Liver (tissue), 9 donors: Measurements from ENCODE around the gene ZFYVE28. TPM values are rescaled to one million over a fixed set of nuclear protein-coding genes. Genes with fewer than 3 reads are reported as not detected.

Experiments
- DNase-seq: peaks from one replicate; pipeline ENCODE4 v3.0.0-alpha.2; 2017; ENCODE audit warnings: low spot score
- H3K27ac ChIP-seq, 2 donors: one replicate each; pipeline ENCODE4 v1.7.0; 2013; ENCODE audit warnings: inconsistent platforms in 2 of 2, low read length in 2 of 2, control low read depth in 1 of 2, low read depth in 1 of 2, mild to moderate bottlenecking in 1 of 2
- H3K27me3 ChIP-seq, 4 donors: one replicate each; pipeline versions ENCODE4 v1.6.1 to v1.7.0; 2013; ENCODE audit warnings: low read length in 3 of 4, inconsistent platforms in 1 of 4, mild to moderate bottlenecking in 1 of 4, moderate library complexity in 1 of 4; ENCODE audit not compliant: control insufficient read depth in 4 of 4, insufficient read depth in 4 of 4
- H3K36me3 ChIP-seq, 4 donors: one replicate each; pipeline versions ENCODE4 v1.6.1 to v1.7.0; 2013; ENCODE audit warnings: low read length in 3 of 4, mild to moderate bottlenecking in 3 of 4, low read depth in 1 of 4, moderate library complexity in 1 of 4; ENCODE audit not compliant: control insufficient read depth in 4 of 4, insufficient read depth in 3 of 4
- H3K4me1 ChIP-seq, 4 donors: one replicate each; pipeline versions ENCODE4 v1.6.1 to v1.7.0; 2013; ENCODE audit warnings: low read length in 3 of 4, mild to moderate bottlenecking in 3 of 4, moderate library complexity in 1 of 4; ENCODE audit not compliant: control insufficient read depth in 4 of 4, insufficient read depth in 4 of 4
- H3K4me3 ChIP-seq, 3 donors: one replicate each; pipeline versions ENCODE4 v1.6.1 to v1.7.0; 2013; ENCODE audit warnings: low read length in 3 of 3, control low read depth in 1 of 3, low read depth in 1 of 3, mild to moderate bottlenecking in 1 of 3
- H3K9ac ChIP-seq, 2 donors: one replicate each; pipeline ENCODE4 v1.7.0; 2013; ENCODE audit warnings: low read length in 2 of 2, mild to moderate bottlenecking in 2 of 2, moderate library complexity in 2 of 2, control low read depth in 1 of 2, low read depth in 1 of 2
- H3K9me3 ChIP-seq, 4 donors: one replicate each; pipeline versions ENCODE4 v1.6.1 to v1.7.0; 2013; ENCODE audit warnings: low read length in 3 of 4; ENCODE audit not compliant: control insufficient read depth in 4 of 4
- ATF3 ChIP-seq: IDR thresholded peaks from 2 replicates; pipeline ENCODE4 v1.6.1; 2016; ENCODE audit warnings: antibody characterized with exemption
- CTCF ChIP-seq: fragments of 150-350 bp; IDR thresholded peaks from 2 replicates; pipeline ENCODE4 v1.5.1; 2017; ENCODE audit warnings: improper control_type of control experiment, low read depth, low read length; ENCODE audit not compliant: missing input control
- EGR1 ChIP-seq, 2 donors: IDR thresholded peaks; 2 replicates each; pipeline ENCODE4 v1.6.1; 2016 to 2018; ENCODE audit warnings: antibody characterized with exemption in 2 of 2, low read depth in 2 of 2
- FOXA1 ChIP-seq: IDR thresholded peaks from 2 replicates; pipeline ENCODE4 v1.6.1; 2016; ENCODE audit warnings: antibody characterized with exemption
- FOXA2 ChIP-seq: IDR thresholded peaks from 2 replicates; pipeline ENCODE4 v1.6.1; 2016; ENCODE audit warnings: antibody characterized with exemption
- GABPA ChIP-seq, 2 donors: IDR thresholded peaks in 1 of 2; conservative IDR thresholded peaks in 1 of 2; 2 replicates each; pipeline ENCODE4 v1.6.1; 2016; ENCODE audit warnings: antibody characterized with exemption in 2 of 2, mild to moderate bottlenecking in 1 of 2, moderate library complexity in 1 of 2
- HNF4A ChIP-seq, 2 donors: conservative IDR thresholded peaks; 2 replicates each; pipeline ENCODE4 v1.6.1; 2016; ENCODE audit warnings: antibody characterized with exemption in 2 of 2, mild to moderate bottlenecking in 2 of 2
- HNF4G ChIP-seq: IDR thresholded peaks from 2 replicates; pipeline ENCODE4 v1.6.1; 2016; ENCODE audit warnings: antibody characterized with exemption
- JUND ChIP-seq, 2 donors: IDR thresholded peaks; 2 replicates each; pipeline ENCODE4 v1.6.1; 2016; ENCODE audit warnings: antibody characterized with exemption in 2 of 2
- MAX ChIP-seq: IDR thresholded peaks from 2 replicates; pipeline ENCODE4 v1.6.1; 2016; ENCODE audit warnings: antibody characterized with exemption
- NR2F2 ChIP-seq: IDR thresholded peaks from 2 replicates; pipeline ENCODE4 v1.6.1; 2016; ENCODE audit warnings: antibody characterized with exemption
- RAD21 ChIP-seq, 2 donors: IDR thresholded peaks; 2 replicates each; pipeline ENCODE4 v1.6.1; 2016; ENCODE audit warnings: antibody characterized with exemption in 2 of 2, mild to moderate bottlenecking in 2 of 2
- REST ChIP-seq: IDR thresholded peaks from 2 replicates; pipeline ENCODE4 v1.6.1; 2016; ENCODE audit warnings: antibody characterized with exemption, mild to moderate bottlenecking
- RXRA ChIP-seq, 2 donors: IDR thresholded peaks; 2 replicates each; pipeline ENCODE4 v1.6.1; 2017 to 2018; ENCODE audit warnings: antibody characterized with exemption in 2 of 2, mild to moderate bottlenecking in 1 of 2
- SP1 ChIP-seq: IDR thresholded peaks from 2 replicates; pipeline ENCODE4 v1.6.1; 2018; ENCODE audit warnings: antibody characterized with exemption, mild to moderate bottlenecking
- TAF1 ChIP-seq: conservative IDR thresholded peaks from 2 replicates; pipeline ENCODE4 v1.6.1; 2016; ENCODE audit warnings: antibody characterized with exemption, mild to moderate bottlenecking
- YY1 ChIP-seq: IDR thresholded peaks from 2 replicates; pipeline ENCODE4 v1.6.1; 2016; ENCODE audit warnings: antibody characterized with exemption, mild to moderate bottlenecking
- ZBTB33 ChIP-seq: IDR thresholded peaks from 2 replicates; pipeline ENCODE4 v1.6.1; 2016; ENCODE audit warnings: antibody characterized with exemption
- WGBS: extraction: QIAGEN DNeasy Blood & Tissue Kit; methylation state at CpG from one replicate; pipeline ENCODE4 v1.1.7; 2013; 5-methylcytosine and 5-hydroxymethylcytosine counted together
- polyA plus RNA-seq, 2 donors: library from polyadenylated mRNA; stranded (reverse) in 1 of 2; unstranded in 1 of 2; fragments of 200-250 nt in 1 of 2; fragments of >200 nt in 1 of 2; fragmentation: Nextera tagmentation in 1 of 2; extraction: Ambion mirVana in 1 of 2; gene quantifications; one replicate each; pipeline versions ENCODE4 v1.2.1 to v1.2.3, GENCODE V29; 2013 to 2015
- total RNA-seq, 2 donors: library from RNA; depleted of rRNA; stranded (reverse); fragments of >200 nt; gene quantifications; one replicate each; pipeline ENCODE4 v1.2.3, GENCODE V29; 2014
- donor health status: healthy.
- donor health status: healthy.
- donor health status: healthy.
- donor health status: healthy.
- donor health status: healthy.

The ZFYVE28 gene
- total and polyA plus RNA-seq, 4 donors, result 2.0 to 6.1 (median 2.7) TPM

GRCh38 chr4:2461246-2461960 lies 43.0 kb upstream of the ZFYVE28 start:
- WGBS, result 88% methylated on average over 15 of the region's 15 CpGs

More at GRCh38 chr4:2461246-2461960, 43.0 kb upstream of the ZFYVE28 start:
- H3K27ac ChIP-seq, result no peak overlapping the region
- DNase-seq, result no peak
- H3K9ac ChIP-seq, result no peak overlapping the region
- no peak for TF ChIP-seq YY1
- no peak for TF ChIP-seq HNF4G
- no peak for TF ChIP-seq RAD21 (IDR thresholded peaks at IDR 0.05)
- TF ChIP-seq ZBTB33, result no peak
- TF ChIP-seq ATF3, result no peak
- TF ChIP-seq MAX, result no peak
- TF ChIP-seq NR2F2, result no peak
- no peak for TF ChIP-seq SP1
- no peak for TF ChIP-seq CTCF
- no peak for TF ChIP-seq HNF4A (conservative IDR thresholded peaks at IDR 0.05)
- no peak for TF ChIP-seq TAF1
- no peak for TF ChIP-seq REST
- no peak for TF ChIP-seq RXRA (IDR thresholded peaks at IDR 0.05)
- TF ChIP-seq JUND (IDR thresholded peaks at IDR 0.05), result no peak
- TF ChIP-seq GABPA (IDR thresholded peaks at IDR 0.05 in 1 of 2, conservative IDR thresholded peaks at IDR 0.05 in 1 of 2), result no peak
- TF ChIP-seq EGR1 (IDR thresholded peaks at IDR 0.05; ENCODE audit: low read depth in 2 of 2), result no peak
- TF ChIP-seq FOXA1, result no peak
- TF ChIP-seq FOXA2, result no peak
- H3K4me1 ChIP-seq, result peaks cover 5 to 10% (median 8%) of the 10 kb centered on the region in 4 donors
- no peaks in the 10 kb centered on the region for H3K36me3 ChIP-seq
- H3K27me3 ChIP-seq, result no peaks in the 10 kb centered on the region
- no peaks in the 10 kb centered on the region for H3K9me3 ChIP-seq
- H3K4me3 ChIP-seq, result no peak overlapping the region
